Tibial nerve (tissue), 4 donors: Measurements from ENCODE around the gene LGR5.

ENCODE experiments used
- EP300 ChIP-seq, 2 donors: sonication (generic); formaldehyde crosslinking; IDR thresholded peaks; one replicate each; pipeline ENCODE4 v1.6.1; 2017; ENCODE audit warnings: antibody characterized with exemption in 2 of 2, mild to moderate bottlenecking in 1 of 2
- POLR2A ChIP-seq, 2 donors: fragments of 450-650 bp; IDR thresholded peaks; one replicate each; pipeline ENCODE4 v1.6.1; 2017; ENCODE audit warnings: antibody characterized with exemption in 2 of 2, mild to moderate bottlenecking in 2 of 2, moderate library complexity in 2 of 2
- TF ChIP-seq, protein P1 (sequence below), 5 experiments: fragments of 200-600 bp in 3 of 5; fragments of 450-650 bp in 2 of 5; sonication (generic) in 3 of 5; IDR thresholded peaks; one replicate each; pipeline ENCODE4 v1.5.1; 2016 to 2019; ENCODE audit warnings: antibody characterized with exemption in 5 of 5, mild to moderate bottlenecking in 3 of 5, moderate library complexity in 2 of 5

DNA sequence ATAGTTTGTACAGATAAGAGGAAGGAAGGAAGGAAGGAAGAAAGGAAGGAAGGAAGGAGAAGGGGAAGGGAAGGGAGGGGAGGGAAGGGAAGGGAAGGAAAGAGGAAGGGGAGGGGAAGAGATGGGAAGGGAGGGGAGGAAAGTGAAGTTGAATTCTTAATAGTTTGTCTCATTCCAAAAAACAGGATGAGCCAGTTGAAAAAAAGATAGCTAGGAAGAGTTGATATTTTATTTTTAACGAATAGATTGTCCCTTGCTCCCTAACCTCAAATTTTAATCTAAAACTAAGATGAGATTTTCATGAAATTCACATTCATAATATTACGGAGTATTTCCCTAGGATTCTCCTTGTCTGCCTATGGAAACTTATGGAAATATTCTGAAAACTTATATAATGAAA is 143.3 kb downstream of the LGR5 start:
- TF ChIP-seq, protein P1, sequence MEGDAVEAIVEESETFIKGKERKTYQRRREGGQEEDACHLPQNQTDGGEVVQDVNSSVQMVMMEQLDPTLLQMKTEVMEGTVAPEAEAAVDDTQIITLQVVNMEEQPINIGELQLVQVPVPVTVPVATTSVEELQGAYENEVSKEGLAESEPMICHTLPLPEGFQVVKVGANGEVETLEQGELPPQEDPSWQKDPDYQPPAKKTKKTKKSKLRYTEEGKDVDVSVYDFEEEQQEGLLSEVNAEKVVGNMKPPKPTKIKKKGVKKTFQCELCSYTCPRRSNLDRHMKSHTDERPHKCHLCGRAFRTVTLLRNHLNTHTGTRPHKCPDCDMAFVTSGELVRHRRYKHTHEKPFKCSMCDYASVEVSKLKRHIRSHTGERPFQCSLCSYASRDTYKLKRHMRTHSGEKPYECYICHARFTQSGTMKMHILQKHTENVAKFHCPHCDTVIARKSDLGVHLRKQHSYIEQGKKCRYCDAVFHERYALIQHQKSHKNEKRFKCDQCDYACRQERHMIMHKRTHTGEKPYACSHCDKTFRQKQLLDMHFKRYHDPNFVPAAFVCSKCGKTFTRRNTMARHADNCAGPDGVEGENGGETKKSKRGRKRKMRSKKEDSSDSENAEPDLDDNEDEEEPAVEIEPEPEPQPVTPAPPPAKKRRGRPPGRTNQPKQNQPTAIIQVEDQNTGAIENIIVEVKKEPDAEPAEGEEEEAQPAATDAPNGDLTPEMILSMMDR (IDR thresholded peaks at IDR 0.05), result no peak
- no peak for TF ChIP-seq POLR2A (IDR thresholded peaks at IDR 0.05)
- no peak for TF ChIP-seq EP300 (IDR thresholded peaks at IDR 0.05)
